ENCODE measurements around the gene LDLRAD4. TPM values are rescaled to one million over a fixed set of nuclear protein-coding genes. Genes with fewer than 3 reads are reported as not detected.

LDLRAD4 gene
- total and polyA plus RNA-seq, 8 donors, result 14.1 to 26.6 (median 18.8) TPM

GRCh38 chr18:13433125-13433524 is 214.6 kb downstream of the LDLRAD4 start:
- H3K27me3 ChIP-seq, result no peaks in the 10 kb centered on the region
- intact Hi-C loops (cut with DNase I), result no loop called here
- no peaks in the 10 kb centered on the region for H3K36me3 ChIP-seq
- ATAC-seq, result no peak
- no peak for DNase-seq
- TF ChIP-seq, protein P1, sequence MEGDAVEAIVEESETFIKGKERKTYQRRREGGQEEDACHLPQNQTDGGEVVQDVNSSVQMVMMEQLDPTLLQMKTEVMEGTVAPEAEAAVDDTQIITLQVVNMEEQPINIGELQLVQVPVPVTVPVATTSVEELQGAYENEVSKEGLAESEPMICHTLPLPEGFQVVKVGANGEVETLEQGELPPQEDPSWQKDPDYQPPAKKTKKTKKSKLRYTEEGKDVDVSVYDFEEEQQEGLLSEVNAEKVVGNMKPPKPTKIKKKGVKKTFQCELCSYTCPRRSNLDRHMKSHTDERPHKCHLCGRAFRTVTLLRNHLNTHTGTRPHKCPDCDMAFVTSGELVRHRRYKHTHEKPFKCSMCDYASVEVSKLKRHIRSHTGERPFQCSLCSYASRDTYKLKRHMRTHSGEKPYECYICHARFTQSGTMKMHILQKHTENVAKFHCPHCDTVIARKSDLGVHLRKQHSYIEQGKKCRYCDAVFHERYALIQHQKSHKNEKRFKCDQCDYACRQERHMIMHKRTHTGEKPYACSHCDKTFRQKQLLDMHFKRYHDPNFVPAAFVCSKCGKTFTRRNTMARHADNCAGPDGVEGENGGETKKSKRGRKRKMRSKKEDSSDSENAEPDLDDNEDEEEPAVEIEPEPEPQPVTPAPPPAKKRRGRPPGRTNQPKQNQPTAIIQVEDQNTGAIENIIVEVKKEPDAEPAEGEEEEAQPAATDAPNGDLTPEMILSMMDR (IDR thresholded peaks at IDR 0.05), result no peak
- no peak overlapping the region for H3K4me3 ChIP-seq
- peaks cover 0 to 3% of the 10 kb centered on the region in 2 donors for H3K4me1 ChIP-seq
- no peaks in the 10 kb centered on the region for H3K9me3 ChIP-seq
- H3K27ac ChIP-seq, result no peak overlapping the region

GRCh38 chr18:13433685-13434084 is 215.1 kb downstream of the LDLRAD4 start:
- Histone ChIP-seq H3K27ac (no peak overlapping the region), H3K4me1 (peaks cover 0 to 3% of the 10 kb centered on the region in 2 donors), H3K36me3 (no peaks in the 10 kb centered on the region), H3K27me3 (no peaks in the 10 kb centered on the region), H3K9me3 (no peaks in the 10 kb centered on the region), H3K4me3 (no peak overlapping the region)
- DNase-seq (no peak), ATAC-seq (no peak)
- intact Hi-C loops (cut with DNase I), result no loop called here
- TF ChIP-seq, protein P1 (IDR thresholded peaks at IDR 0.05), result no peak

- intact Hi-C loops (cut with DNase I), result no loop called here
- TF ChIP-seq, protein P1 (IDR thresholded peaks at IDR 0.05), result no peak
- Histone ChIP-seq H3K9me3 (no peaks in the 10 kb centered on the region), H3K4me3 (no peak overlapping the region), H3K27ac (no peak overlapping the region), H3K4me1 (peaks cover 0 to 3% of the 10 kb centered on the region in 2 donors), H3K27me3 (no peaks in the 10 kb centered on the region), H3K36me3 (no peaks in the 10 kb centered on the region)
- DNase-seq (no peak), ATAC-seq (no peak)
These were observed 216.3 kb downstream of the LDLRAD4 start for GRCh38 chr18:13434854-13435253.

- no peaks in the 10 kb centered on the region for H3K27me3 ChIP-seq
- H3K27ac ChIP-seq, result peak overlapping the region; percentile 15 to 51
- peaks cover 0 to 3% of the 10 kb centered on the region in 2 donors for H3K4me1 ChIP-seq
- ATAC-seq (peak; percentile 59), DNase-seq (no peak)
- TF ChIP-seq, protein P1 (IDR thresholded peaks at IDR 0.05), result no peak
- intact Hi-C loops (cut with DNase I), result no loop called here
- H3K9me3 ChIP-seq, result no peaks in the 10 kb centered on the region
- no peaks in the 10 kb centered on the region for H3K36me3 ChIP-seq
- no peak overlapping the region for H3K4me3 ChIP-seq
These were observed 217.2 kb downstream of the LDLRAD4 start for GRCh38 chr18:13435586-13436333.

DNA sequence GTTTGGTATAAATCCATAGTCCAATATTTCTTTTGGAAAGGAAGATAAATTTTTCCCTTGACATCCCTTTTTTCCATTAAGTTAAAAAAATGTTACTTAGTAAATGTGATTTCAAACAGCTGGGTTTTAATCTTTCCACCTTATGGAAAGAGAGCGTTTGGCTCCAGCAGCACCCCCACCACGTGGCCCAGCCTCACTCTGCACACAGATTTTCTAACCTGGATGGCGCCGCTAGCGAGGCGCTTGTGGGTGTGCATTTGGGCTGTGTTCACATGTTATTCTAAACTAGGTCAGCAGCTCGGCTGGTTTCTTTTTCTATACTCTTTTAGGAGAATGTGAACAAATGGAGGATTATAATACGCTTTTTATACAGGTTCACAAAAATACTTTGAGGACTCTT is 218.0 kb downstream of the LDLRAD4 start:
- Histone ChIP-seq H3K27me3 (no peaks in the 10 kb centered on the region), H3K36me3 (no peaks in the 10 kb centered on the region), H3K27ac (no peak overlapping the region), H3K4me3 (no peak overlapping the region), H3K9me3 (no peaks in the 10 kb centered on the region), H3K4me1 (peaks cover 0 to 3% of the 10 kb centered on the region in 2 donors)
- ATAC-seq (no peak), DNase-seq (no peak)
- intact Hi-C loops (cut with DNase I), result no loop called here
- TF ChIP-seq, protein P1 (IDR thresholded peaks at IDR 0.05), result no peak
